ENCODE data around the gene SH3RF2. TPM values are rescaled to one million over a fixed set of nuclear protein-coding genes. Genes with fewer than 3 reads are reported as not detected.

SH3RF2 gene
- total RNA-seq, 2 experiments from 2014 or later: not detected

GRCh38 chr5:145925803-145926202, 10.6 kb upstream of the SH3RF2 start:
- H3K4me1 ChIP-seq (ENCODE audit: insufficient read depth, low read length, poor library complexity, severe bottlenecking): no peaks in the 10 kb centered on the region
- H3K4me3 ChIP-seq (ENCODE audit: low read depth, low read length, poor library complexity, severe bottlenecking): no peak overlapping the region
- no peaks in the 10 kb centered on the region for H3K79me2 ChIP-seq (ENCODE audit: insufficient read depth, low read depth, low read length)
- no peaks in the 10 kb centered on the region for H3K36me3 ChIP-seq (ENCODE audit: insufficient read depth, low read length)
- no TSS peak for BruUV-seq (replicated peaks)
- no peaks in the 10 kb centered on the region for H4K20me1 ChIP-seq (ENCODE audit: insufficient read depth, low read length)
- no peak overlapping the region for H2AFZ ChIP-seq (ENCODE audit: low read length)
- H3K4me2 ChIP-seq (ENCODE audit: low read length): no peak overlapping the region
- no peak for TF ChIP-seq CTCF (conservative IDR thresholded peaks at IDR 0.05; ENCODE audit: low read length)
- no peak for TF ChIP-seq EZH2phosphoT487 (IDR thresholded peaks at IDR 0.05; ENCODE audit: borderline replicate concordance, low read depth, low read length)
- intact Hi-C loops (cut with micrococcal nuclease; ENCODE audit: unreplicated experiment): no loop called here
- H3K27ac ChIP-seq (ENCODE audit: low read depth, low read length, poor library complexity, severe bottlenecking): no peak overlapping the region
- no peaks in the 10 kb centered on the region for H3K9me2 ChIP-seq (ENCODE audit: insufficient read depth, low read length)
- no peak for DNase-seq (ENCODE audit: low spot score)
- POLR2A ChIA-PET: interaction anchor here (0.7 to 0.8 kb wide), 2 partner anchors 391 to 469 kb away, joined by 3 read pairs; no protein-coding TSS in a partner anchor
- no peaks in the 10 kb centered on the region for H3K9me3 ChIP-seq (ENCODE audit: low read length)
- CTCF ChIA-PET (ENCODE audit: unreplicated experiment): no interaction called here

GRCh38 chr5:145931718-145932117, 4.7 kb upstream of the SH3RF2 start:
- no peaks in the 10 kb centered on the region for H3K4me1 ChIP-seq (ENCODE audit: insufficient read depth, low read length, poor library complexity, severe bottlenecking)
- intact Hi-C loops (cut with micrococcal nuclease; ENCODE audit: unreplicated experiment): no loop called here
- no peaks in the 10 kb centered on the region for H4K20me1 ChIP-seq (ENCODE audit: insufficient read depth, low read length)
- BruUV-seq (replicated peaks): no TSS peak
- no peak for DNase-seq (ENCODE audit: low spot score)
- no peak overlapping the region for H3K4me2 ChIP-seq (ENCODE audit: low read length)
- no peaks in the 10 kb centered on the region for H3K36me3 ChIP-seq (ENCODE audit: insufficient read depth, low read length)
- no peaks in the 10 kb centered on the region for H3K9me3 ChIP-seq (ENCODE audit: low read length)
- TF ChIP-seq EZH2phosphoT487 (IDR thresholded peaks at IDR 0.05; ENCODE audit: borderline replicate concordance, low read depth, low read length) (no peak), CTCF (conservative IDR thresholded peaks at IDR 0.05; ENCODE audit: low read length) (no peak)
- no peak overlapping the region for H3K27ac ChIP-seq (ENCODE audit: low read depth, low read length, poor library complexity, severe bottlenecking)
- no peak overlapping the region for H3K4me3 ChIP-seq (ENCODE audit: low read depth, low read length, poor library complexity, severe bottlenecking)
- H2AFZ ChIP-seq (ENCODE audit: low read length): no peak overlapping the region
- ChIA-PET CTCF (ENCODE audit: unreplicated experiment) (no interaction called here), POLR2A (no interaction called here)
- H3K9me2 ChIP-seq (ENCODE audit: insufficient read depth, low read length): no peaks in the 10 kb centered on the region
- H3K79me2 ChIP-seq (ENCODE audit: insufficient read depth, low read depth, low read length): no peaks in the 10 kb centered on the region

GRCh38 chr5:145934276-145934675, 2.1 kb upstream of the SH3RF2 start:
- H3K27ac ChIP-seq (ENCODE audit: low read depth, low read length, poor library complexity, severe bottlenecking): no peak overlapping the region
- H3K9me2 ChIP-seq (ENCODE audit: insufficient read depth, low read length): no peaks in the 10 kb centered on the region
- no peak for DNase-seq (ENCODE audit: low spot score)
- no peak overlapping the region for H2AFZ ChIP-seq (ENCODE audit: low read length)
- no peaks in the 10 kb centered on the region for H3K4me1 ChIP-seq (ENCODE audit: insufficient read depth, low read length, poor library complexity, severe bottlenecking)
- no peak overlapping the region for H3K4me3 ChIP-seq (ENCODE audit: low read depth, low read length, poor library complexity, severe bottlenecking)
- POLR2A ChIA-PET: no interaction called here
- CTCF ChIA-PET (ENCODE audit: unreplicated experiment): no interaction called here
- no peaks in the 10 kb centered on the region for H4K20me1 ChIP-seq (ENCODE audit: insufficient read depth, low read length)
- H3K79me2 ChIP-seq (ENCODE audit: insufficient read depth, low read depth, low read length): no peaks in the 10 kb centered on the region
- intact Hi-C loops (cut with micrococcal nuclease; ENCODE audit: unreplicated experiment): no loop called here
- no peaks in the 10 kb centered on the region for H3K9me3 ChIP-seq (ENCODE audit: low read length)
- TF ChIP-seq EZH2phosphoT487 (IDR thresholded peaks at IDR 0.05; ENCODE audit: borderline replicate concordance, low read depth, low read length): no peak
- TF ChIP-seq CTCF (conservative IDR thresholded peaks at IDR 0.05; ENCODE audit: low read length): no peak
- no TSS peak for BruUV-seq (replicated peaks)
- no peak overlapping the region for H3K4me2 ChIP-seq (ENCODE audit: low read length)
- H3K36me3 ChIP-seq (ENCODE audit: insufficient read depth, low read length): no peaks in the 10 kb centered on the region

Data from OCI-LY7 (cell line).